GM12878 (cell line): ENCODE results near the gene FLT3LG. TPM values are rescaled to one million over a fixed set of nuclear protein-coding genes. Genes with fewer than 3 reads are reported as not detected.

Experiments
- BCL11A ChIP-seq: IDR thresholded peaks from 2 replicates; pipeline ENCODE4 v1.6.1; 2011; ENCODE audit warnings: low read depth, low read length
- BHLHE40 ChIP-seq, 2 experiments: fragments of 450-650 bp in 1 of 2; IDR thresholded peaks; 2 replicates each; pipeline ENCODE4 v1.6.1; 2011 to 2017; ENCODE audit warnings: low read depth in 2 of 2, borderline replicate concordance in 1 of 2, improper control_type of control experiment in 1 of 2, low read length in 1 of 2, mild to moderate bottlenecking in 1 of 2
- CREM ChIP-seq: IDR thresholded peaks from 2 replicates; pipeline ENCODE4 v1.6.1; 2014; ENCODE audit warnings: antibody characterized with exemption, low read depth
- FOXK2 ChIP-seq: fragments of 450-650 bp; IDR thresholded peaks from 2 replicates; pipeline ENCODE4 v1.6.1; 2017; ENCODE audit warnings: mild to moderate bottlenecking, moderate library complexity
- GATAD2B ChIP-seq: fragments of 450-650 bp; conservative IDR thresholded peaks from 2 replicates; pipeline ENCODE4 v1.6.1; 2017; ENCODE audit warnings: low read depth, mild to moderate bottlenecking, moderate library complexity
- KLF5 ChIP-seq: fragments of 450-650 bp; IDR thresholded peaks from 2 replicates; pipeline ENCODE4 v1.6.1; 2014; ENCODE audit warnings: mild to moderate bottlenecking; ENCODE audit not compliant: partially characterized antibody
- MEF2A ChIP-seq: IDR thresholded peaks from 2 replicates; pipeline ENCODE4 v1.6.1; 2011; ENCODE audit warnings: low read depth, mild to moderate bottlenecking, low read length, moderate library complexity; ENCODE audit not compliant: insufficient read depth
- MEF2B ChIP-seq: fragments of 450-650 bp; IDR thresholded peaks from 2 replicates; pipeline ENCODE4 v1.6.1; 2018; ENCODE audit warnings: mild to moderate bottlenecking, moderate library complexity; ENCODE audit not compliant: partially characterized antibody, poor library complexity, severe bottlenecking
- NBN ChIP-seq: fragments of 450-650 bp; IDR thresholded peaks from 2 replicates; pipeline ENCODE4 v1.6.1; 2016
- PML ChIP-seq: IDR thresholded peaks from 2 replicates; pipeline ENCODE4 v1.6.1; 2012; ENCODE audit warnings: low read length, inconsistent platforms
- POLR2AphosphoS2 ChIP-seq: IDR thresholded peaks from 2 replicates; pipeline ENCODE4 v1.6.1; 2011; ENCODE audit warnings: low read depth, mild to moderate bottlenecking, low read length, improper control_type of control experiment, moderate library complexity
- POLR2AphosphoS5 ChIP-seq: IDR thresholded peaks from 2 replicates; pipeline ENCODE4 v1.6.1; 2011; ENCODE audit warnings: mild to moderate bottlenecking, low read length, inconsistent platforms
- RCOR1 ChIP-seq: conservative IDR thresholded peaks from 2 replicates; pipeline ENCODE4 v1.6.1; 2012; ENCODE audit warnings: low read depth, low read length, improper control_type of control experiment
- RELA ChIP-seq: fragments of 450-650 bp; IDR thresholded peaks from 2 replicates; pipeline ENCODE4 v1.8.0; 2014; ENCODE audit warnings: borderline replicate concordance; ENCODE audit not compliant: partially characterized antibody
- SMAD5 ChIP-seq: IDR thresholded peaks from 2 replicates; pipeline ENCODE4 v1.6.1; 2016; ENCODE audit warnings: antibody characterized with exemption, low read depth
- SPI1 ChIP-seq: IDR thresholded peaks from 2 replicates; pipeline ENCODE4 v1.6.1; 2011; ENCODE audit warnings: low read depth, mild to moderate bottlenecking, low read length, moderate library complexity, borderline replicate concordance; ENCODE audit not compliant: insufficient read depth
- TAF1 ChIP-seq: IDR thresholded peaks from 2 replicates; pipeline ENCODE4 v1.6.1; 2011; ENCODE audit warnings: mild to moderate bottlenecking, low read depth, low read length, borderline replicate concordance
- ZBTB11 ChIP-seq: fragments of 450-650 bp; formaldehyde crosslinking; IDR thresholded peaks from 2 replicates; pipeline ENCODE4 v1.5.0; 2022; ENCODE audit warnings: mild to moderate bottlenecking, missing genetic modification characterization
- polyA plus RNA-seq, 11 experiments: library from polyadenylated mRNA; depleted of rRNA in 4 of 11; unstranded in 6 of 11; stranded (reverse) in 5 of 11; fragments of >200 nt; fragmentation: Nextera tagmentation in 4 of 11; fragmentation: Illumina TruSeq in 1 of 11; extraction: Ambion mirVana in 4 of 11; extraction: Trizol in 1 of 11; gene quantifications; 1 replicate in 1 of 11; 2 replicates in 10 of 11; pipeline versions ENCODE4 v1.2.1 to v1.2.3, GENCODE V29; 2011 to 2016; ENCODE audit warnings: inconsistent platforms in 2 of 11, missing spikeins in 2 of 11, low read depth in 1 of 11
- total RNA-seq, 4 experiments: library from RNA; depleted of rRNA in 3 of 4; stranded (reverse); fragments of >200 nt in 3 of 4; fragmentation: Illumina TruSeq in 1 of 4; extraction: Trizol in 1 of 4; gene quantifications; 2 replicates each; pipeline versions ENCODE4 v1.2.1 to v1.2.3, GENCODE V29; 2013 to 2021

The FLT3LG gene
- total and polyA plus RNA-seq, 10 of the 15 experiments (the other 5 are each of a cell fraction or from before 2014, with no cell fraction given) = 0.68 to 13.1 (median 4.3) TPM

GRCh38 chr19:49451430-49452181, 22.4 kb upstream of the FLT3LG start, which contains the start of gene PIH1D1 (continued):
- TF ChIP-seq TAF1 = peak; percentile 55; the same call in 1 of the 2 replicates
- TF ChIP-seq BCL11A = 0 out of 2 replicates have a peak, but pooled peaks have one; percentile 8
- peak in 1 of 2 experiments; percentile 41; a peak in 2 of 4 replicates for TF ChIP-seq BHLHE40 (IDR thresholded peaks at IDR 0.05; ENCODE audit: borderline replicate concordance in 1 of 2, low read depth in 2 of 2, low read length in 1 of 2)
- TF ChIP-seq CREM = peak; percentile 47; the same call in 1 of the 2 replicates
- peak; percentile 63; the same call in 1 of the 2 replicates for TF ChIP-seq PML
- peak; percentile 83 for TF ChIP-seq POLR2AphosphoS5
- peak; percentile 62; the same call in 1 of the 2 replicates for TF ChIP-seq NBN
- TF ChIP-seq RCOR1 = 0 out of 2 replicates have a peak, but pooled peaks have one; percentile 69
- TF ChIP-seq ZBTB11 = peak; percentile 53; the same call in 1 of the 2 replicates
- TF ChIP-seq MEF2A = no peak
- peak; percentile 91 for TF ChIP-seq FOXK2
- TF ChIP-seq SPI1 = peak; percentile 61; the same call in 1 of the 2 replicates
- peak; percentile 69; the same call in 1 of the 2 replicates for TF ChIP-seq POLR2AphosphoS2
- no peak for TF ChIP-seq KLF5
- peak; percentile 54 for TF ChIP-seq RELA
- TF ChIP-seq GATAD2B = no peak; the same call in 1 of the 2 replicates
- peak; percentile 94 for TF ChIP-seq MEF2B
- TF ChIP-seq SMAD5 = peak; percentile 74
